Fibroblast of skin of left biceps (primary cell): Measurements from ENCODE around the gene HCK.
A peak's percentile ranks its signal among the peaks of the same experiment; 100 is the strongest.
"Not testable (repeated sequence)": the region's sequence is repeated elsewhere in the genome, so short reads cannot be mapped to it uniquely, and the experiment has no call there.

Source experiments
- DNase-seq, 2 experiments: peaks; one replicate each; pipeline ENCODE4 v3.0.0-alpha.2; 2013; ENCODE audit warnings: low read depth in 2 of 2

HCK gene

DNA sequence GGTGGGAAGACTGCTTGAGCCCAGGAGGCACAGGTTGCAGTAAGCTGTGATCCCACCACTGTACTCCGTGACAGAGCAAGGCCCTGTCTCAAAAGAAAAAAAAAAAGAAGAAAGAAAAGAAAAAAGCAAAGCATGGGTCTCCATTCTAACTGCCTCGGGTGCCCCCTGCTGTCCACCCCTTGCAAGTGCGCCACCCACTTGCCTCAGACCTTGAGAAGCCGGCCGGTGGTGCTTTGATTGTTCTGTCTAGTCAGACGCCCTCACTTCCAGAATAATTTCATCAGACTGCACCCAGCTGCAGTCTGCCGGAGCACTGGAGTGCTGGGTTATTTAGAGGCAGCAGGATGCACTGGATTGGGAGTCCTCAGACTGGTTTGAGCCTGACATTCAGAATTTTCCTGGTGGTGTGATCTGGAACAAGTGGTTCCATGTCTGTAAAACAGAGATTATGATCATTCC lies 39.9 kb downstream of the HCK start:
- DNase-seq, result peak; percentile 39 to 43

DNA sequence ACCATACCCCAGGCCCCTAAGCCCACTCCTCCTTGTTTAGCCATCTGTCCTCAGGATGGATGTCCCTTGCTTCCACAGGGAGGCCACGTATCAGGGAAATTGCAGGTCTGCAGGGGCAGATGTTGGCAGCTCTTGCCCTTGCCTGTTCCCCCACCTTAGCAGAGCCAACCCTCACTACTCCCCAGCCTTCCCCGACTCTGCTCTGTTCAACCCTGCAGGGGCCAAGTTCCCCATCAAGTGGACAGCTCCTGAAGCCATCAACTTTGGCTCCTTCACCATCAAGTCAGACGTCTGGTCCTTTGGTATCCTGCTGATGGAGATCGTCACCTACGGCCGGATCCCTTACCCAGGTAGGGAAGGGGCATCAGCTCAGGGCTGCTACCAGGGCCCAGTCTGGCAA lies 46.7 kb downstream of the HCK start:
- DNase-seq, result no peak

DNA sequence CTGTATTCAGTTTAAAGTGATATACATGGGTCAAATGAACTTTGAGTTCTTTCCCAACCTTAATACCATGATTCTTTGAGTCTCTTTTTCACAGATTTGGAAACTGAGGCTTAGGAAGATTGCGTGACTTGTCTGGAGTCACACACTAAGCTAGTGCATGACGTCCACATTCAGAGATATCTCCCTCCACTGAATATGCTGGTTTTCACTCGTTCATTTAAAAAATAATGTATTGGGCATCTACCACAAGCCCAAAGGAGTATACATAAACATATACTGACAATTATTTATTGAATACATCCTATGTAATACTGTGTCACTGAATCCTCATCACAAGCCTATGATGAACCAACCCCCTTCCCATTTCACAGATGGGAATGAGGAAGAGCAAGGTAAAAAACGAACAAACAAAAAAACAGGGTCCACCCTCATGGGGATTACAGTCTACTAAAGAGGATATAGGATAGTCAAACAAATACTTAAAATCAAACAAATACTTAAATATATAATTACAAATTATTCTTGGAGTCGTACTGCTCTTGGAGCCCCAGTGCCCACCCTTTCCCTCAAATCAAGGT lies 56.9 kb downstream of the HCK start:
- no peak for DNase-seq

DNA sequence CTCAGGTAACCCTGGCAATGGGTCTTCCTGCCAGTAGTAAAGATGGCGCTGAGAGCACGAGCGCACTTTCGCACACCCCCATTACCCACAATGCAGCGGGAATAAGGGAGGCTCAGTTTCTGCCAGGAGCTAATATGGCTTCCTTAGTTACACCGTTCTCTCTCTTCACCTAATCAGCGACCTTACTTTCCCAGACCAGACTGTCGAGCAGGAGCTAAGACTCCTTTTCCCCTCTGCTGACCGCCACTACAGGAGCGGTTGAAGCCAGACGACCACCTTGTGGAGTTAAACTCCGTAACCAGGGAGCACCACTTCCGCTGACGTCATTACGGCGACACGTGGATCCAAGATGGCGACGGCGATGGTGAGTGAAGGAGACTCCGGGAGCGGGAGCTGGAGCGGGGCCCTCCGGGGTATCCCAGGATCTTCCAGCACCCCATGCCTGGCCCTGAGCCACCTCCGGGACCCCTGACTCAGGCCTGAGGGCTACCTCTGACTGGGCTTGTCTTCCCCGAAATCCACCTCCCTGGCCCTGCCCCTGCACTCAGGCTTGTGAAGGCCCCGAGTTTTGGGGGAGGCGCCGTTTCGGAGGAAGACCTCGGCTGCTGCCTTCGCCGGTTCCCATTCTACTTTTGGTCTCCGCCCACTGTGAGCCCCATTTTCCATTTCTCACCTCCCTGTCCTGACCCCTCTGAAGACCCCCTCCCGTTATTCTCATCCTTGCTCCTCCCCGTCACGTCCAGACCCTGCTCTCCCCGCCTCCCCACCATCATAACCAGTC lies 57.5 kb downstream of the HCK start, which contains the start of gene TM9SF4:
TM9SF4 (plus strand) TSS at position 323 of the 781 bp plus-strand sequence; CDS start at position 350, 27 bp downstream.
- DNase-seq, result peak; percentile 89 to 91

DNA sequence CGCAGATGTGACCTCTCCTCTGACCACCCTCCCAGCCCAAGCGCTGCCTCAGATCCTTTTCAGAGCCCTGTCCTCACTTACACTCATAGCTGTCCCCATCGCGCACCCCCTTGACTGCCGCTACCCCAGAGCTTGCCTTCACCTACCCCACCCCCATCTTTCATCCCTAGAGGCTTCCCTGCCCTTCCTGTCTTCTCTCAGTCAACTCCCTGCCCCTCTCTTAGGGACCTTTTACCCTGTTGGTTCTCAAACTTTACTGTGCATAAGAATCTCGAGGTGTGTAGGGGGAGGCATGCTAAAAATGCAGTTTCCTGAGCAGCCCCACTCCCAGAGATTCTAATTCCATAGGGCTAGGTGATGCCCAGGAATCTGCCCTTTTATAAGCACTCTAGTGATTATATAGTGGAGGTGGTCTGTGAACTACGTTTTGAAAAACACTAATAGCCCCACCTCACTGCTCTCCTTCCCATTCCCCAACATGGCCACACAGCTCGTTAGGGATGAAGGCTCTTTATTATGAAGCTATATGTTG lies 58.2 kb downstream of the HCK start:
- no peak for DNase-seq

DNA sequence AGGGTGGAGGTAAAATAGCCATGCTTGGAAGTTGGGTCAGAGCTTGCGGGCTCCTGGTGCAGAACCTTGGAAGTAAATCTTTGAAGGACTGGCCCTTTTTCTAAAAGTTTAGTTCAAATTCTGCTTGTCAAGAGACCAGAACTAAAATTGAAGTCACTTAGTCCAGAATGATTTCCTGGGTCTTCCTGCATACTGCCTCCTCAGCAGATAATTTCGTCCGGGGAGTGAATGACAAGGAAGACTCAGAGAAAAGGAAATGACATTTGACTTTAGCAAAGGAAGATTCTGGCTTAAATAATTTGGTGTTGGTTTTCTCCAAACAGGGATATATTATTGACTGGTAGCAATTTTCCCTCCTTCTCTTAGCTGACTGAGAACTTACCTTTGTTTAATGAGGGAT lies 58.7 kb downstream of the HCK start:
- DNase-seq, result no peak

DNA sequence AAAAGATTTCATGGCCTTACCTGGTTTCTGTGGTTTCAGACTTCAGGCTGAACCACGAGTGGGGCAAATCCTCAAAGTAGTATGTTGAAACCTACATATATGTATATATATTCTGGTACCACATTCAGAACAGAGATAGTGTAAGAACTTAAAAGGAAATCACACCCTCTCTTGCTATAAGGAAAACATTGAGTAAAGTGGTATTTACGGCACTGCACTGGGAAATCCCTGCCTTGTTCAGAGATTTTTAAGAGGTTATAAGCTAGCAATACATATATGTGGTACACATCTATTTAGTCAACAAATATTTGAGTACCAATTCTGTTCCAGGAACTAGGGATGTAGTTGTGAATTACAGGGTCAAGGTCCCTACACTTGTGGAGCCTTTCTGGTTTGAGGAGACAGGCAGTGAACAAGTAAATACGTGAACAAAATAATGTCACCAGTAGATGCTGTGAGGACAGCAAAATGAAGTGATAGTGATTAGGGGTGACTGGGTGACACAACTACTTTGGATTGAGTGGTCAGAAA lies 59.2 kb downstream of the HCK start:
- no peak for DNase-seq

DNA sequence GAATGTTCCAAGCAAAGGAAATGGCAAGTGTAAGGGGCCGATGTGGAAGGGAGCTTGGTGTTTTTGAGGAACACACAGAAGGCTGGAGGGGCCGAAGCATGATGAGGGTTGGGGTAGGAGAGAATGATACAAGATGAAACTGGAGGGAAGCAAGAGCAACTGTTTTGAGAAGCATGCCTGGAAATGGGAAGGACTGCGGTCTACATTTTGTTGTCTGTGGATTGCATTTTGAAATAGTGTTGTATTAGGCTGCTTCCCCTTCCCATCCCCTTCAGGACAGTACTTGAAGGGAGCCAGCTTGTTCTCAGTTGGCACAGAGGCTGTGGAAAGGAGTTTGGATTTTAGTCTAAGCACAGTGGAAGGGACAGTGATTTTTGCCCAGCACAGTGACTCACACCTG lies 59.7 kb downstream of the HCK start:
- DNase-seq, result no peak

DNA sequence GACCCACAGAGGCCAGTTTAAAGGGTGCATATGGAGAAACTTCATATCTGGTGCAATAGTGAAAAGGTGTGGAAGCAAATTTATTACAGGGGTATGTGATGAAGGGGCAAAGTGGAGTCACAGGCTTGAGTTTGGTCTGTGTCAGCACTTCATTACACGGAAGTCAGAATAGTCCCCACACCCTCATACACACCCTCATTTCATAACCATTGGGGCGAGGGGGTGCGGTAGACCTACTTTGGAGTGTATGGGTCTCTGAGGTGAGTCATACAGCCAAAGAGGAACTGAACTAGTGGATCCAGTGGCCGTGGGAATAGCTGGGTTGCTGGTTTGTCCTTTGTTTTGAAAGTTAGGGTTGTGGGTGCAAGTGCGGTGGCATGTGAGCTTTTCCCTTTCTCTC lies 60.8 kb downstream of the HCK start:
- DNase-seq, result no peak

DNA sequence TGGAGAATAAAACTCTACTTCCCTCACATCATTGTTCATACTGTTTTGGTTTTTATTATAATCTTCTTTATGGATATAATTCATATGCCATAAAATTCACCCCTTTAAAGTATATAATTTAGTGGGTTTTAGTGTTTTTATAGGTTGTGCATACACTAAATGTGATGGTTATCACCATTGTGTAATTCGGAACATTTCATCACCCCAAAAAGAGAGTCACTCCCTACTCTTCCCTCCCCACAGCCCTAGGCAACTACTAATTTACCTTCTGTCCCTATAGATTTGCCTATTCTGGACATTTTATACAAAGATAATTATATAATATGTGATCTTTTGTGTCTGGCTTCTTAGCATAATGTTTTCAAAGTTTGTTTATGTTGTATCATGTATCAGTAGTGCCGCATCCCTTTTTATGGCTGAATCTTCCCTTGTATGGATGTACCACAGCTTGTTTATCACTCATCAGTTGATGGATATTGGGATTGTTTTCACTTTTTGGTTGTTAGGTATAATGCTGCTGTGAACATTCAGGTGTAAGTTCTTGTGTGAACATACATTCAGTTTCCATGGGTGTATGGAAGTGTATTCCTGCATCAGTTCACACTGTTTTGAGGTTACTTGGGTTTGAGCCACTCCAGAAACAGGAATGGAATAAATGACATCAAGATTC lies 61.7 kb downstream of the HCK start:
- no peak for DNase-seq

DNA sequence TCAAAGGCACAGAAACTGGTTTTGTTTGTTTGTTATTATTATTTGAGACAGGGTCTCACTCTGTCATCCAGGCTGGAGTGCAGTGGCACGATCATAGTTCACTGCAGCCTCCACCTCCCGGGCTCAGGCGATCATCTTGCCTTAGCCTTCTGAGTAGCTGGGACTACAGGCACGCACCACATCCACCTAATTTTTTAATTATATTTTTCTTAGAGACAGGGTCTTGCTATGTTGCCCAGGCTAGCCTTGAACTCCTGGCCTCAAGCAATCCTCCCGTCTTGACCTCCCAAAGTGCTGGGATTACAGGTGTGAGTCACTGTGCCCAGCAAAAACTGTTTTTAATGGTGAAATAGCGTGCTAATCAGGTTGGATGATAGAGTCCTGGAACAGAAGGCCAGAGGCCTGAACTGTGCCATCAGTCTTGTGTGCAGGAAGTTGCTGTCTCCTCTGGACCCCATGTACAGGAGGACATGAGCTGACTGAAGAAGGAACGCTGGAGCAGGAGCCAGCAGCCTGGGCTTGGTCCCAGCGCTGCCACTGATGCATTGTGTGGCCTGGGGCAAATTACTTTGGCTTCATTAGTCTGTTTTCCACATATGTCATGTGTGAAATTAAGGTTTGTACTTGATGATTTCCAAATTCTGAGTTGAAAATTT lies 62.4 kb downstream of the HCK start:
- no peak for DNase-seq

DNA sequence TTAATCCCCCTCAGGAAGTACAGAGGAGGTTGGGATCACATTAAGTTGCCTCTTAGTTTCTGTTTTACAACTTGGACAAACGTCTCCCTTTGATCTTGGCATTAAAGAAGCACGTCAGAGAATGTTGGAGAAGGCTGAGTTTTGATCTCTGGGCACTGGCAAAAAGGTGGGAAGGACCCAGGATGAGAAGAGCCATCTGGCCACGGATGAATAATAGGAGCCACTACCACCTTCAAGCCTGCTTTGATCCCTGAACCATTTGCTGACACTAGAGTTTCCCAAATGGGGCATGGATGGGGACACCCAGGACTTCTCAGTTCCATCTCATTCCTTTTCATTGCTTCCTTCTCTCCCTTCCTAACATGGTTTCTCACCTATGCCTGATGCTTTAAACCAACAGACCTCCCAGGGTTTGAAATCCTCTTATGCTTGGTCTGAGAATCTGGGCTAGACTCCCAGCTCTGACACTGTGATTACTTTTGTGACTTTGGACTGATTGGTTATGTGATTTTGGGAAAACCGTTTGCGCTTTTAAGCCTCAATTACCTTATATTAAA lies 63.2 kb downstream of the HCK start:
- no peak for DNase-seq

DNA sequence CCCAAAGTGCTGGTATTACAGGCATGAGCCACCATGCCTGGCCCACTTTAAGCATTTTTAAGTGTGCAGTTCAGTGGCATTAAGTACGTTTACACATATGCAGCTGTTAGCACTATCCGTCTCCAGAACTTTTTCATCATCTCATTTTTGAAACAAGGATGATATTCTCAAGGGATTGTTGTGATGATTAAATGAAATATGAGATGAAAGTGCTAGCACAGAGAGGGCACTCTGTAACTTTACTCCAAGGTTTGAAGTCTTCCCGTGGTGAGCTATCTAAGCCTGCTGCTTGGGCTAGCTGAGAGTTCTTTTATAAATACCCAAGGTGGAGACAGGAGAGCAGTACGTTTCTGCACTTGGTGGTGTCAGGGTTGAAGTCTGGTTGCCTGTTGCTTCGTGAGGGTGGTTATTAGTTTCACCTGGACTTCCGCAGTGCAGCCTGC lies 64.1 kb downstream of the HCK start:
- peak; percentile 13 to 30 for DNase-seq

DNA sequence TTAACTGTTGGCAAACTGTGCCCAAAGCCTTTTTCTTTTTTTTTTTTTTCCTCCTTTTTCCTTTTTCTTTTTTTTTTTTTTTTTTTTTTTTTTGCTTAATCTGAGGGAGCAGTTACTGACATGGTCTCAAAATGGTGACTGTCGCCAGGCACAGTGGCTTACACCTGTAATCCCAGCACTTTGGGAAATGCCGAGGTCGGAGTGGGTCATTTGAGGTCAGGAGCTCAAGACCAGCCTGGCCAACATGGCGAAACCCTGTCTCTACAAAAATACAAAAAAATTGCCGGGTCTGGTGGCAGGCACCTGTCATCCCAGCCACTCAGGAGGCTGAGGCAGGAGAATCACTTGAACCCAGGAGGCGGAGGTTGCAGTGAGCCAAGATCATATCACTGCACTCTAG lies 64.8 kb downstream of the HCK start:
- DNase-seq, result not testable (repeated sequence)

DNA sequence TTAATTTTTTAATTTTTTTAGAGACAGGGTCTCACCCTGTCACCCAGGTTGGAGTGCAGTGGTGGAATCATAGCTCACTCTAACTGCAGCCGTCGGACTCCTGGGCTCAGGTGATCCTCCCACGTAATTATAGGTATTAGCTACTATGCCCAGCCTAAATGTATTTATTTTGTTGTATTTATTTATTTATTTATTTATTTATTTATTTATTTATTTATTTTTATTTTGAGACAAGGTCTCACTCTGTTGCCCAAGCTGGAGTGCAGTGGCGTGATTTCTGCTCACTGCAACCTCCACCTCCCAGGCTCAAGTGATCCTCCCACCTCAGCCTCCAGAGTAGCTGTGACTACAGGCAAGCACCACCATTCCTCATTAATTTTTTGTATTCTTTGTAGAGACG lies 66.4 kb downstream of the HCK start:
- not testable (repeated sequence) for DNase-seq

DNA sequence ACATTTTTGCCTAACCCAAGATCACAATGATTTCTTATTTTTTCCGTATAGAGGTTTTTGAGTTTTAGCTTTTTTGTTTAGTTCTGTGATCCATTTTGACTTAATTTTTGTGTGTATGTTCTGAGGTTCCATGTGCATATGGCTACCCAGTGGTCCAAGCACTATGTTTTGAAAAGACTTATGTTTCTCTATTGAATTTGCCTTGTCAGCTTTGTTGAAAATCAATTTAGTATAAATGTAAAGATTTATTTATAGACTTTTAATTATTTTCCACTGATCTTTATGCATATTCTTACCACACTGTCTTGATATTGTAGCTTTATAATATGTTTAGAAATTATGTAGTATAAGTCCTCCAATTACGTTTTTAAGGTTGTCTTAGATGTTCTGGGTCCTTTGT lies 67.7 kb downstream of the HCK start:
- DNase-seq, result no peak

DNA sequence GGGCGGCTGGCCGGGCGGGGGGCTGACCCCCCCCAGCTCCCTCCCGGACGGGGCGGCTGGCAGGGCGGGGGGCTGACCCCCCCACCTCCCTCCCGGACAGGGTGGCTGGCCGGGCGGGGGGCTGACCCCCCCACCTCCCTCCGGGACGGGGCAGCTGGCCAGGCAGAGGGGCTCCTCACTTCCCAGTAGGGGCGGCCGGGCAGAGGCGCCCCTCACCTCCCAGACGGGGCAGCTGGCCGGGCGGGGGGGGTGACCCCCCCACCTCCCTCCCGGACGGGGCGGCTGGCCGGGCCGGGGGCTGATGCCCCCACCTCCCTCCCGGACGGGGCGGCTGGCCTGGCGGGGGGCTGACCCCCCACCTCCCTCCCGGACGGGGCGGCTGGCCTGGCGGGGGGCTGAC lies 69.9 kb downstream of the HCK start:
- DNase-seq, result not testable (repeated sequence)

DNA sequence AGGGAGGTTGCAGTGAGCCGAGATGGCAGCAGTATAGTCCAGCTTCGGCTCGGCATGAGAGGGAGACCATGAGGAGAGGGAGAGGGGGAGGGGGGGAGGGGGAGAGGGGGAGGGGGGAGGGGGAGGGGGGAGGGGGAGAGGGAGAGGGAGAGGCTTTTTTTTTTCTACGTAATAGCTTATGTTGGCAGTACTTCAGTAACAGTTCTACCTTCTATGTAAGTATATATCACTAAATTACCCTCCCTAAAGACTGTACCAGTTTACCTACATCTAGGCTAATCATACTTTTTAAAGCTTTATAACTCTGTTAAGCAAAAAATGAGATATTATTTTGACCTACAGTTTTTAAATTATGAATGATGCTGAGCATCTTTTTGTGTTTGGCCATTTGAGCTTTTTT lies 71.0 kb downstream of the HCK start:
- no peak for DNase-seq

DNA sequence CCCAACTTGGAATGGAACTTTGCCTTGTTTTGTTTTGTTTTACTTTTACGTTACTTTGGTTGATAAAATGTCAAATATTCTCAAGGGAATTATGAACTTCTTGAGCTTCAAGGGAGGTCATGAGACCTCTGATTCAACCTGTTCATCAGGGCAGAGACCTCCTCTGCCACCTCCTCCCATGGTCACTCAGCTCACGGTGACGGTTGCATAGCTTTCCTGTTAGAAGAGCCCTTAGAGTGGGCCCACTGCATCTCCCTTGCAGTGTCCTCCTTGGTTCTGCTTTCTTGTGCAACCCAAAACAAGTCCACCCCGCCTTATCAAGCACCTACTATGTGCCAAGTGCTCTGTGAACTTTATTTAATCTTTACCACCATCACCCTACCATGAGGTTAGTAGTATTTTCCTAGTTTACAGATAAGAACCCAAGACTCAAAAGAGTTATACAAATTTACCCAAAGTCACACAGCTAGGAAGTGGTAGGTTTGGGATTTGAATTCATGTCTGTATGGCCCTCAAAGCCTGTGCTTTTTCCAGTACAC lies 72.9 kb downstream of the HCK start:
- DNase-seq, result no peak

DNA sequence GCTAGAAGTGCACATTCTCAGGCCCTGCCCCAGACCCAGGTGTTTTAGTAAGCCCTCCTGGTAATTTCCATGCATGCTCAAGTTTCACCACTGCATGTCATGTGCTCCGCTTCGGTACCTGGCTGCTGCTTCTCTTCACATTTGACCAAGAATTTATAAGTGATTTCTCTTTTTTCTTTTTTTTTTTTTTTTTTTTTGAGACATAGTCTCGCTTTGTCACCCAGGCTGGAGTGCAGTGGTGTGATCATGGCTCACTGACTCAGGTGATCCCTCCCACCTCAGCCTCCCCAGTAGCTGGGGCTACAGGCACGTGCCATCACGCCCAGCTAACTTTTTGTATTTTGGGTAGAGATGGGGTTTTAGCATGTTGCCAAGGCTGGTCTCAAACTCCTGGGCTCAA lies 73.5 kb downstream of the HCK start:
- no peak for DNase-seq

DNA sequence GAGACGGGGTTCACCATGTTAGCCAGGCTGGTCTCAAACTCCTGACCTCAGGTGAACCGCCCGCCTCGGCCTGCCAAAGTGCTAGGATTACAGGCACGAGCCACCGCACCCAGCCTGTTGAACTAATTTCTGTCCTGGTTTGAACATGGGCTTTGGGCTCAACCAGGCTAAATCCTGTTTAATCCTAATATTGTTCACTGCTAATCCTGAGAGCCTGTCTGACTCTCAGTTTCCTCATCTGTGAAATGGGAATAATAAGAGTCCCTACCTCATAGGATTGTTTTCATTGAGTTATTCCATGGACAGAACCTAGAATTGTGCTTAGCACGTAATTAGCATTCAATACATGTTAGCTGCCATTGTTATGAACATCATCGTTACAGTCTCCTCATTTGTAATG lies 74.9 kb downstream of the HCK start:
- DNase-seq, result no peak
